ENCODE results near the gene KDM3B. TPM values are rescaled to one million over a fixed set of nuclear protein-coding genes. Genes with fewer than 3 reads are reported as not detected.
A peak's percentile ranks its signal among the peaks of the same experiment; 100 is the strongest.

The KDM3B gene
- total RNA-seq, 6 donors from 2014 or later: 54.8 to 110 (median 56.8) TPM

GRCh38 chr5:138444774-138445546, 92.5 kb downstream of the KDM3B start:
- Histone ChIP-seq H3K9me3 (no peaks in the 10 kb centered on the region), H3K4me1 (peaks cover 0 to 5% (median 4%) of the 10 kb centered on the region in 4 donors), H3K36me3 (no peaks in the 10 kb centered on the region), H3K4me3 (no peak overlapping the region), H3K27ac (no peak overlapping the region), H3K27me3 (no peaks in the 10 kb centered on the region)
- peak in 1 of 2 donors; percentile 82 for DNase-seq
- peak in 1 of 2 donors; percentile 2 for ATAC-seq (ENCODE audit: low FRiP score in 2 of 2)
- TF ChIP-seq POLR2A (IDR thresholded peaks at IDR 0.05) (no peak), EP300 (IDR thresholded peaks at IDR 0.05) (no peak), POLR2AphosphoS5 (IDR thresholded peaks at IDR 0.05) (no peak)
- TF ChIP-seq, protein P1, sequence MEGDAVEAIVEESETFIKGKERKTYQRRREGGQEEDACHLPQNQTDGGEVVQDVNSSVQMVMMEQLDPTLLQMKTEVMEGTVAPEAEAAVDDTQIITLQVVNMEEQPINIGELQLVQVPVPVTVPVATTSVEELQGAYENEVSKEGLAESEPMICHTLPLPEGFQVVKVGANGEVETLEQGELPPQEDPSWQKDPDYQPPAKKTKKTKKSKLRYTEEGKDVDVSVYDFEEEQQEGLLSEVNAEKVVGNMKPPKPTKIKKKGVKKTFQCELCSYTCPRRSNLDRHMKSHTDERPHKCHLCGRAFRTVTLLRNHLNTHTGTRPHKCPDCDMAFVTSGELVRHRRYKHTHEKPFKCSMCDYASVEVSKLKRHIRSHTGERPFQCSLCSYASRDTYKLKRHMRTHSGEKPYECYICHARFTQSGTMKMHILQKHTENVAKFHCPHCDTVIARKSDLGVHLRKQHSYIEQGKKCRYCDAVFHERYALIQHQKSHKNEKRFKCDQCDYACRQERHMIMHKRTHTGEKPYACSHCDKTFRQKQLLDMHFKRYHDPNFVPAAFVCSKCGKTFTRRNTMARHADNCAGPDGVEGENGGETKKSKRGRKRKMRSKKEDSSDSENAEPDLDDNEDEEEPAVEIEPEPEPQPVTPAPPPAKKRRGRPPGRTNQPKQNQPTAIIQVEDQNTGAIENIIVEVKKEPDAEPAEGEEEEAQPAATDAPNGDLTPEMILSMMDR (IDR thresholded peaks at IDR 0.05): no peak
- WGBS, 2 donors: 88 to 93% methylated on average over 17 to 18 of the region's 22 CpGs

DNA sequence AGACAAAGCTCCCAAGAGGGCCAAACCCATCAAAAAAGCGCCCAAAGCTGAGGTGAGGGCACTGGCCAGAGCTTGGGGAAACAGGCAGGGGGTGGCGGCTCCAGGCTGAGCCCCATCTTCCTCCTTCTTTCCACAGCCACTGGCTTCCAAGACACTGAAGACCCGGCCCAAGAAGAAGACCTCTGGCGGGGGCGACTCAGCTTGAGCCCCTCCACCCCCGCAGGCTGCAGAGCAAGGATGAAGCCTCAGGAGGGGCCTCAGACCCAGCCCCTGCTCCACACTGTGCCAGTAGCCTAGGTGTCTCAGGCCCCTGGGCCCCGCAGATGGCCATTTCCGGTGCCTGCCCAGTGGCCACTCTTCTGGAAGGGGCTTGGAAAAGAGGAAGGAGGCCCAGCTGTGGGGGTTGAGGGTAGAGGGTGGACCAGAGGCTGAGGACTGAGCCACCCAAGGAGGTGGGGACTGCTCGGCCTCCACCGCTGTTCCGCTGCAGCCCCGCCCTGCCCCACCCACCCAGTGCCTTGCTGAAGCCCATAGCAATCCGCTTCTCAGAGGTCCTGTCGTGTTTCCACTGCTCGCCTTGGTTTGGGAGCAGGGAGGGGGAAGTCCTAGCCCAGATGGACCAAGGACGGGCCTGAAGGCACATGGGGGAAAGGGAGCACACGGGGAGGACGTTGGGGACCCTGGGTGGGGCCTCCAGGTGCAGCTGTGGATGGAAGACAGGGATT, 93.2 kb downstream of the KDM3B start:
- TF ChIP-seq, protein P1 (IDR thresholded peaks at IDR 0.05): no peak
- no peak overlapping the region for H3K27ac ChIP-seq
- DNase-seq (no peak), ATAC-seq (ENCODE audit: low FRiP score in 2 of 2) (no peak)
- no peaks in the 10 kb centered on the region for H3K9me3 ChIP-seq
- no peaks in the 10 kb centered on the region for H3K36me3 ChIP-seq
- H3K4me3 ChIP-seq: no peak overlapping the region
- no peaks in the 10 kb centered on the region for H3K27me3 ChIP-seq
- 83 to 86% methylated on average over 16 to 18 of the region's 18 CpGs for WGBS, 2 donors
- peaks cover 3 to 8% (median 7%) of the 10 kb centered on the region in 4 donors for H3K4me1 ChIP-seq

DNA sequence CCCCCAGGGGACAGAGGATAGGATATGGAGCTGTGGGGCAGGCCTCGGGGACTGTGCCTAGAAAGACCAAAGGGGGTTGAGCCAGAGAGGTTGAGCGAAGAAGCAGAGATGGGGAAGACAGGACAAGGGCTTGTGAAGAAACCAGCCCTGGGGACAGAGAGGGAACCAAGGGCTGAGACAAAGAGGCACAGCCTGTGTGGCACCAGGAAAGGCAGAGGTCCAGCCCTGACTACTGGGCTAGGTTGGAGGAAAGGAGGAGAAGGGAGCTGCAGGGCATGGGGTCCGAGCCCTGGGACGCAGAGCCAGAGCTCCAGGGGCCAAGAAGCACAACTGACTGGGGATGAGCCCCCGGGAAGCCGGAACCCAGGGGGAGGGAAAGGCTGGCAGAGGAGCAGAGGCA, 95.6 kb downstream of the KDM3B start:
- H3K27ac ChIP-seq: no peak overlapping the region
- ATAC-seq (ENCODE audit: low FRiP score in 2 of 2): no peak
- H3K9me3 ChIP-seq: no peaks in the 10 kb centered on the region
- no peak for TF ChIP-seq EP300 (IDR thresholded peaks at IDR 0.05)
- TF ChIP-seq POLR2AphosphoS5 (IDR thresholded peaks at IDR 0.05): no peak
- TF ChIP-seq, protein P1 (IDR thresholded peaks at IDR 0.05): no peak
- no peak for TF ChIP-seq POLR2A (IDR thresholded peaks at IDR 0.05)
- no peak overlapping the region for H3K4me3 ChIP-seq
- no peaks in the 10 kb centered on the region for H3K36me3 ChIP-seq
- H3K4me1 ChIP-seq: peaks cover 3 to 8% (median 7%) of the 10 kb centered on the region in 4 donors
- 87% methylated on average over 6 of the region's 6 CpGs for WGBS, 2 donors
- no peak for DNase-seq
- H3K27me3 ChIP-seq: no peaks in the 10 kb centered on the region

- H3K9me3 ChIP-seq: no peaks in the 10 kb centered on the region
- DNase-seq (no peak), ATAC-seq (ENCODE audit: low FRiP score in 2 of 2) (no peak)
Measured at GRCh38 chr5:138448481-138449398, 96.3 kb downstream of the KDM3B start.

More at GRCh38 chr5:138448481-138449398, 96.3 kb downstream of the KDM3B start:
- no peaks in the 10 kb centered on the region for H3K36me3 ChIP-seq
- no peaks in the 10 kb centered on the region for H3K27me3 ChIP-seq
- no peak overlapping the region for H3K27ac ChIP-seq
- H3K4me3 ChIP-seq: no peak overlapping the region
- H3K4me1 ChIP-seq: peaks cover 3 to 8% (median 7%) of the 10 kb centered on the region in 4 donors
- 79 to 83% methylated on average over 9 of the region's 9 CpGs for WGBS, 2 donors
- TF ChIP-seq POLR2A (IDR thresholded peaks at IDR 0.05) (no peak), POLR2AphosphoS5 (IDR thresholded peaks at IDR 0.05) (no peak), EP300 (IDR thresholded peaks at IDR 0.05) (no peak)
- TF ChIP-seq, protein P1 (IDR thresholded peaks at IDR 0.05): no peak
